Measurements from ENCODE around the gene AP4B1.

Gene AP4B1

GRCh38 chr1:113891631-113892220 is 12.9 kb downstream of the AP4B1 start:
- DNase-seq: no peak

GRCh38 chr1:113890816-113891215 is 13.8 kb downstream of the AP4B1 start:
- no peak for DNase-seq

- no peak for DNase-seq
These were observed 17.0 kb downstream of the AP4B1 start, which contains the start of gene BCL2L15 for GRCh38 chr1:113887402-113888175. Gene BCL2L15 (minus strand): TSS chr1:113887581. CDS start chr1:113887375, 206 bp downstream.

GRCh38 chr1:113886417-113887401 is 17.9 kb downstream of the AP4B1 start:
- no peak for DNase-seq

GRCh38 chr1:113881661-113882060 is 22.9 kb downstream of the AP4B1 start:
- no peak for DNase-seq

- DNase-seq: no peak
These were observed 24.9 kb downstream of the AP4B1 start for GRCh38 chr1:113879739-113880038.

- no peak for DNase-seq
These were observed 28.4 kb downstream of the AP4B1 start for GRCh38 chr1:113876176-113876575.

- no peak for DNase-seq
These were observed 28.9 kb downstream of the AP4B1 start for GRCh38 chr1:113875714-113876113.

- no peak for DNase-seq
These were observed 30.4 kb downstream of the AP4B1 start for GRCh38 chr1:113874012-113874879.

GRCh38 chr1:113872219-113872935 is 32.2 kb downstream of the AP4B1 start:
- DNase-seq: no peak

GRCh38 chr1:113871597-113872113 is 32.9 kb downstream of the AP4B1 start, which contains the start of gene PTPN22:
Gene PTPN22 (minus strand): TSS chr1:113871712.
- no peak for DNase-seq

GRCh38 chr1:113870778-113871177 is 33.8 kb downstream of the AP4B1 start:
- DNase-seq: no peak

- DNase-seq: no peak
These were observed 36.1 kb downstream of the AP4B1 start for GRCh38 chr1:113868387-113869083.

GRCh38 chr1:113861641-113862040 is 43.0 kb downstream of the AP4B1 start:
- DNase-seq: no peak

- no peak for DNase-seq
These were observed 43.7 kb downstream of the AP4B1 start for GRCh38 chr1:113860891-113861290.

- DNase-seq: no peak
These were observed 45.0 kb downstream of the AP4B1 start for GRCh38 chr1:113859478-113860175.

GRCh38 chr1:113858982-113859381 is 45.6 kb downstream of the AP4B1 start:
- no peak for DNase-seq

GRCh38 chr1:113858418-113858817 is 46.2 kb downstream of the AP4B1 start:
- DNase-seq: no peak

GRCh38 chr1:113857776-113858175 is 46.8 kb downstream of the AP4B1 start:
- no peak for DNase-seq

GRCh38 chr1:113856401-113856790 is 48.2 kb downstream of the AP4B1 start:
- DNase-seq: no peak

All from DMS 273 treated with DMSO at 0.1 percent for 48 hours (cell line).